Stimulated activated naive CD4-positive, alpha-beta T cell (primary cell): ENCODE data around the gene TFAP2E.

Experiments
- DNase-seq, 6 experiments: peaks; one replicate each; lab custom pipeline; 2025; lab: John Stamatoyannopoulos, UW

TFAP2E gene

DNA sequence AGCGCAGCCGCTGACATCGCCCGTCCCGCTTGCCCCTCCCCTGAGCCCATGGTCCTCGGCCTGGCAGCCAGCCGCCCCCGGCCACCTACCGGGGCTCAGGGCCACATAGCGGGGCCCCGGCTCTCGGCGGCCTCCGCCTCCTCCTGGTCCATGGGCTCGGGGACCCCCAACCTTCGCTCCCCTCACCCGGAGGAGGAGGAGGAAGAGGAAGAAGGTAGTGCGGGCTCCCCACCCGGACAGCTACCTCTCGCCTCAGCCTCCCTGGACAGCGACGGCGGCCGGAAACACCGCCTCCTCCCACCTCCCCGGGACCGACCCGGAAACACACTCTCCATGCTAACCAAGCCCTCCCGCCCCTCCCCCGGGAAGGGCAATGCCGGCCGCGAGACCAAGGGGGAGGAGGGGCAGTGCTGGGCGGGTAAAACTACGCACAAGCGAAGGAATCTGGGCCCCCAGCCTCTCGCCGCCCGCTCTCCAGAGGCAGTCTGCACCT, 15.9 kb upstream of the TFAP2E start, which contains the start of gene KIAA0319L:
KIAA0319L (minus strand) TSS at position 286 of the 493 bp plus-strand sequence. CDS start 2,912 bp downstream, outside the sequence.
- peak in 1 of 6 experiments; percentile 68 for DNase-seq

DNA sequence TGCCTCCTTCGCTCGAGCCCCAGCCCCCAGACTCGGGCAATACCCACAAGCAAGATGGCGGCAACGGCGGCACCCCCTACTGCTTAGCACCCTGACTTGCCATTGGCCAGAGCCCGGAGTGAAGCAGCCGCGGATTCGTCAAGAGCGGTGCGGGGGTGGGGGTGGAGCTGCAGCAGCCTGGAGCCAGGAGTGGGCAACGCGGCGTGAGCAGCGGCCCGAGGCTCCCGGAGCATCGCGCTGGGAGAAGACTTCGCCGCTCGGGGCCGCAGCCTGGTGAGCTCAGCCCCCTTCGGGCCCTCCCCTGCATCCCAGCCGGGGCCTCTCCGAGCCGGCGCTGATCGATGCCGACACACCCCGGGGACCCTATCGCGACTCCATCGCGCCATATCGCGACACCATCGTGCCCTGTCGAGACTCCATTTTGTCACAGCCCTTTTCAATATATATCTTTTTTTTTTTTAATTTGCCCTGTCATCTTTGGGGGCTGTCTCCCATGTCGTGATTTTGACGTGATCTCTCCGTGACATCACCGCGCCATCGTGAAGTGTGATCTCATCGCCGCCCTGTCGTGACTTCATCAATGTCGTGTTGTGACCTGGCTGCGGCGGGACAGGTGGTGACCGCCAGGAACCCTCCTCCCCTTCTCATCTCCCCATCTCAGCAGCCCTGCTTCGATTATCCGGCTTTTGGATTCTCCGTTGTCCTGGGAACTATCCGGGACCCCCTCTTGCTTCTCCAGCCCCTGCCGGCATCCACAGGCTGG, 15.3 kb upstream of the TFAP2E start, which contains the start of gene NCDN:
NCDN (plus strand) TSS at position 189 of the 763 bp plus-strand sequence; CDS start at position 581, 392 bp downstream.
- peak; percentile 87 to 94 (median 93) for DNase-seq

DNA sequence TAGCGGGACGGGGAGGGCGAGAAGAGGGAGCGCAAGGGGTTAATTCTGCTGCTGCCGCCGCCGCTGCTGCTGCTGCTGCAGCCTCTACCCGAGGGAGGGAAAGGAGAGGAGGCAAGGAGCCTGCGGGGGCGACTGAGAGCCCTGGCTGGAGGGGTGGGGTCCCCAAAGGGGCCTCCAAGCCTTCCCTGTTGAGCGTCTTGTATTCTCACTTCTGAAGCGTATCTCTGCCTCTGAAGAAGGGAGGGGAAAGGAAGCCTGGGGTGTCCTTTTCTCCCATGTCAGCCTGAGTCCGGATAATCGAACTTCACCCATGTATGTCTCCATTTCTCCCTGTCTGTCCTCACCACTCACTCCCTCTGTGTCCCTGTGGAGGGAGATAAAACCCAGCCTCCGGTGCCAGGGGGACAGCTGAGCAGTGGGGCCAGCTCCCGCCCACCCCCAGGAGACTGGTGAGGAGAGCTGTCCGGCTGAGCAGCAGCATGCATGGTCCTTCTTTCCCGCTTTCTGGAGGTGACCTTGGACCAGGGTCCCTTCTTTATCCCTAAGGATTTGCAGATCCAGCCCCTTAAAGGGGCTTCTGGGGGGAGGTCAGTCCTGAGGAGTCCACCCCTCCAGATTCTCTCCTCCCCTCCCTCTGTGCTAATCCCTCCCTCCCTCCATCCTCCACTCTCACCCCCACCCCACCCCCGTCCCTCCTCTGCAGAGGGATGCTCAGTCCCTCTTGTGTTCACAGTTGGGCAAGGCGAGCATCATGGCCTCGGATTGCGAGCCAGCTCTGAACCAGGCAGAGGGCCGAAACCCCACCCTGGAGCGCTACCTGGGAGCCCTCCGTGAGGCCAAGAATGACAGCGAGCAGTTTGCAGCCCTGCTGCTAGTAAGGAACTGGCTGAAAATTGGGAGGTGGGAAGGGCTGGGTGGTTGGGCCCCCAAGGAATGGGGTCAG, 14.5 kb upstream of the TFAP2E start:
- DNase-seq, result peak in 5 of 6 experiments; percentile 16 to 38 (median 31)

DNA sequence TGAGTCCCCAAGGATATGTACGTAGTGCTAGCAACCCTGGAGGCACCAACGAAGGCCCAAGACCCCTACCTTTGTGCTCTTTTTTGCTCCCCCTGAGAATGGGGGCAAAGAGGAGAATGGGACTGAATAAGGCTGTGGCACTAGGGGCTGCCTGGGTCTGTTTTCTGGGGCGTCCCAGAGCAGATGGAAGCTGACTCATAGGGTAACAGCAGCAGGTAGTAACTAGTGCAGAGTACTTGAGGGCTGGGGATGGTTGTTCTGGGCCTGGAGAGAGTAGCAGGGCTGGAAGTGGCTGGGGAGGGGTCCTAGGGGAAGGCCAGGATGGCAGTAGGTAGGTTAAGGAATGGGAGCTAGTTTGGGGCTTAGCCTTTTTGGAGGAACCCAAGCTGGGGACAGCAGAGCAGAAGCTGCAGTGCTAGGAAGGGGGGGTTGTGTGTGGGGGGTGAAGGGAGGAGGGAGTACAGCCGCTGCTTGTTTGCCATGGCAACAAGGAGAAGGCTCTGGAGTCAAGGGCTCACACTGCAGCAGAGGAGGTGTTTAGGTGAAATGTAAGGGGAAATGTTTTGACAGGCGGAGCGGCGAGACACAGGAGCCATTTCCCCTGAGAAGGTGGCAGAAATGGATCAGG, 13.7 kb upstream of the TFAP2E start:
- peak; percentile 15 to 41 (median 29) for DNase-seq

DNA sequence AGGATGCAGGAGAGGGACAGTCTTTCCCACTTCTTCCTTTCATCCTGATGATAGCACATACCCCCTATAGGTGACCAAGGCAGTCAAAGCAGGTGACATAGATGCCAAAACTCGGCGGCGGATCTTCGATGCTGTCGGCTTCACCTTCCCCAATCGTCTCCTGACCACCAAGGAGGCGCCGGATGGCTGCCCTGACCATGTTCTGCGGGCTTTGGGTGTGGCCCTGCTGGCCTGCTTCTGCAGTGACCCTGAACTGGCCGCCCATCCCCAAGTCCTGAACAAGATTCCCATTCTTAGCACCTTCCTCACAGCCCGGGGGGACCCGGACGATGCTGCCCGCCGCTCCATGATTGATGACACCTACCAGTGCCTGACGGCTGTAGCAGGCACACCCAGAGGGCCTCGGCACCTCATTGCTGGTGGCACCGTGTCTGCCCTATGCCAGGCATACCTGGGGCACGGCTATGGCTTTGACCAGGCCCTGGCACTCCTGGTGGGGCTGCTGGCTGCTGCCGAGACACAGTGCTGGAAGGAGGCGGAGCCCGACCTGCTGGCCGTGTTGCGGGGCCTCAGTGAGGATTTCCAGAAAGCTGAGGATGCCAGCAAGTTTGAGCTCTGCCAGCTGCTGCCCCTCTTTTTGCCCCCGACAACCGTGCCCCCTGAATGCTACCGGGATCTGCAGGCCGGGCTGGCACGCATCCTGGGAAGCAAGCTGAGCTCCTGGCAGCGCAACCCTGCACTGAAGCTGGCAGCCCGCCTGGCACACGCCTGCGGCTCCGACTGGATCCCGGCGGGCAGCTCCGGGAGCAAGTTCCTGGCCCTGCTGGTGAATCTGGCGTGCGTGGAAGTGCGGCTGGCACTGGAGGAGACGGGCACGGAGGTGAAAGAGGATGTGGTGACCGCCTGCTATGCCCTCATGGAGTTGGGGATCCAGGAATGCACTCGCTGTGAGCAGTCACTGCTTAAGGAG, 12.6 kb upstream of the TFAP2E start:
- no peak for DNase-seq

DNA sequence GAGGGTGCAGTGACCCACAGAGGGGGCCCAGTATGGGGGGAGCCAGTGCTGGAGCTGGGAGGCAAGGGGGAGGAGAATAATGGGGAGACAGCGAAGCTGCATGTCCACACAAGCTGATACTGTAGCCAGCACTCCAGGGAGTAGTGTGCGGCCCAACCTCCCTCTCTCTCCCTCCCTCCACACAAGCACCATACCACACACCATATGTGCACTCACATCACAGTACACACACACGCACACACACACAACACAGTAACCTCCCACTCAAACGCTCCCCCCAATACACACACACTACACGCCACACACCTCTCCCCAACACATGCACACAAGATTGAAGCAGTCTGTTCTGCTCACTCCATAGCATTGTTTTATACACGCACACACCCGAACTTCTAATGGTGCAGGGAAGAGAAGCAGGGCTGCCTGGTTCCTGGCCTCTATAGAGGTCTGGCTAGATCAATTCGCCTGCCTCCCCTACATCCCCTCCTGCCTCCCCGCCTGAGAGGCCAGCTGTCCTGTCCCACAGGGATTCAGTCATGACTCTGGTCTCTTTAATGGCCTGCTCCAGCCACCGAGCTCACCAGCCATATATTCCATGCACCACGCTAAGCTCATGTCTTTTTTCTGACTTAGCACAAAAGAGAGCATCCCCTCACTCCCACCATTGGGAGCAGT, 11.7 kb upstream of the TFAP2E start:
- no peak for DNase-seq

DNA sequence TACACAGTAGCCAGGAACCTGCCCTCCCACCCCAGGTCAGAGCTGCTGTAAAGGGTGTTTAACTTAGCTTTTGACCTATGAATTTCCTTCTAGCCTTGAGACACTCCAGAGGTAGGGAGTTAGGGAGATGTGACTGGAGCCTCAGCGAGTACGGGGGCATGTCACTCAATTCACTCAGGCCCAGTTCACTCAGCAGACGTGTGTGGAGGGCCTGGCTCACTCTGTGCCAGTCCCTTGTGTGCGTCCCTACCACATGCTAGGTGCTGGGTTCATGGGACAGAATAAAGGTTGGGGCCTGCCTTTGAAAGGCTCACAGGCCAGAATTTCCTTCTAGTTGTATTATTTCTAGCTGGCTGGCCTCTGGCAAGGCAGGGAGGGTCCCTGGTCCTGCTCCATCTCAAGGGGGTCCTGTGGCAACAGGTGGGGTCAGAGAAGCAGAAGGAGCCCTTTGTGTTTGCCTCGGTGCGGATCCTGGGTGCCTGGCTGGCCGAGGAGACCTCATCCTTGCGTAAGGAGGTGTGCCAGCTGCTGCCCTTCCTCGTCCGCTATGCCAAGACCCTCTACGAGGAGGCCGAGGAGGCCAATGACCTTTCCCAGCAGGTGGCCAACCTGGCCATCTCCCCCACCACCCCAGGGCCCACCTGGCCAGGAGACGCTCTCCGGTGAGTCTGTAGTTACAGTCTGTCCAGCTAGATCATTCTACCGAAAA, 11.0 kb upstream of the TFAP2E start:
- no peak for DNase-seq

DNA sequence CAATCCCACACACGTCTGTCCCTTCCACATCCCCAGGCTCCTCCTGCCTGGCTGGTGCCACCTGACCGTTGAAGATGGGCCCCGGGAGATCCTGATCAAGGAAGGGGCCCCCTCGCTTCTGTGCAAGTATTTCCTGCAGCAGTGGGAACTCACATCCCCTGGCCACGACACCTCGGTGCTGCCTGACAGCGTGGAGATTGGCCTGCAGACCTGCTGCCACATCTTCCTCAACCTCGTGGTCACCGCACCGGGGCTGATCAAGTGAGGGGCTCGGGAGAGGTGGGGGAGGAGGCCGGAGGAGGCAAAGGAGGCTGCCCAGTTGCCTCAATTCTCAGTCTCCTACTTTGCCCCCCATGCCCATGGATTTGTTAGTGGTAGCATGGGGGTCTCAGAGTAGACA, 9.9 kb upstream of the TFAP2E start:
- DNase-seq, result no peak

DNA sequence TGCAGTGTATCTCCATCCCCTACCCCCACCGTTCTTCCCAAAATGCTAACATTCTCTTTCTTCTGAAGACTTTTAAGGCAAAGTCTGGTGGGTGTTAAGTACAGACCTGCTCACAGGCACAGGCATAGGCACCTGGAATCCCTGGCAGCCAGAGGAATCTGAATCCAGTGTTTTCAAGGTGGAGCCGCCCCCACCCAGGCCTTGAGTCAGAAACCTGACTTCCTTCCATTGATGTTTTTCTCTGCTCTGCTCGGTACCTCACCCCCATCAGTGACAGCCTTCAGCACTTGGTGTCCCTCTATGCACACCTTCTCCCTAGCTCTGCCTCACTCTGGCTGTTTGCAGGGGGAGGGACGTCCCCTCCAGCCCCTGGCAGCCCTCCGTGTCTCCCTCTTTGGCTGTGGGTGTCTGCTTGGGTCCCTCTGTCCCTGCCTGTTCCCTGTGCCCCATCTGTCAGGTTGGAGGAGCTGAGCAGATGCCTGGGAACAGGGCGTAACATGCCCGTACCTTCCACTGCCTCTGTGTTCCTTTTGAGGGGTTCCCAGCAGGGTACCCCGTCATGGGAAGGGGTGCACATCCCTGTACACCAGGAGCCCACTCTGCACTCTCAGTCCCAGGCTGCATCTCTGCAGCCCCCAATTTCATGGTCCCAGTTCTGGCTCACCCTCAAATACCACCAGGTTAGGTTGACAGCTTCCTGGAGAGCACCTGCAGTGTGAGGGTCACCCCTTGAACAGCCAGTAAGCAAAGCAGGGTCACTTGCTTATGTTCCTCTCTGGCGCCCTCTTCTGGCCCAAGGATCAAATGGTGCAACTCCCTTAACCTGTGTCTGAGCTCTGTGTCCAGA, 8.9 kb upstream of the TFAP2E start:
- DNase-seq, result peak; percentile 51 to 83 (median 69)

DNA sequence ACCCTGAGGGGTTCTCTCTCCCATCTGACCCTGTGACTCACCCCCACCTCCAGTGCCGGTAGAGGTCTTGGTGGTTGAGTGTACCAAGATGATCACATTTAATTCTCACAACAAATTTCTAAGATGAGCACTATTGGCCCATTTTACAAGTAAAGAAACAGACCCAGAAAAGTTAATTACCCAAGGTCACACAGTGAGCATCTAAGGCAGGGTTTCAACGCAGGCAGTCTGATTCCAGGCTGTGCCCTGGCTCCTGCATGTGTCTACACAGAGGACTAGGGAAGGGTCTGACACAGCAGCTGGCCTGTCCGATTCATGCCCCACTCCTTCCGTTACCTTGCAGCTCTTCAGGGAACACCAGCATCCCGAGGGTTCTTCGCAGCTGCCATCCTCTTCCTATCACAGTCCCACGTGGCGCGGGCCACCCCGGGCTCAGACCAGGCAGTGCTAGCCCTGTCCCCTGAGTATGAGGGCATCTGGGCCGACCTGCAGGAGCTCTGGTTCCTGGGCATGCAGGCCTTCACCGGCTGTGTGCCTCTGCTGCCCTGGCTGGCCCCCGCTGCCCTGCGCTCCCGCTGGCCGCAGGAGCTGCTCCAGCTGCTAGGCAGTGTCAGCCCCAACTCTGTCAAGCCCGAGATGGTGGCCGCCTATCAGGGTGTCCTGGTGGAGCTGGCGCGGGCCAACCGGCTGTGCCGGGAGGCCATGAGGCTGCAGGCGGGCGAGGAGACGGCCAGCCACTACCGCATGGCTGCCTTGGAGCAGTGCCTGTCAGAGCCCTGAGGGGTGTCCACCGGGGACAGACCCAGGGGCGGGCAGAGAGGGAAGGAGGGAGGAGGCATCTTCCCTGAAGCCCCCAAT, 8.0 kb upstream of the TFAP2E start:
- no peak for DNase-seq

DNA sequence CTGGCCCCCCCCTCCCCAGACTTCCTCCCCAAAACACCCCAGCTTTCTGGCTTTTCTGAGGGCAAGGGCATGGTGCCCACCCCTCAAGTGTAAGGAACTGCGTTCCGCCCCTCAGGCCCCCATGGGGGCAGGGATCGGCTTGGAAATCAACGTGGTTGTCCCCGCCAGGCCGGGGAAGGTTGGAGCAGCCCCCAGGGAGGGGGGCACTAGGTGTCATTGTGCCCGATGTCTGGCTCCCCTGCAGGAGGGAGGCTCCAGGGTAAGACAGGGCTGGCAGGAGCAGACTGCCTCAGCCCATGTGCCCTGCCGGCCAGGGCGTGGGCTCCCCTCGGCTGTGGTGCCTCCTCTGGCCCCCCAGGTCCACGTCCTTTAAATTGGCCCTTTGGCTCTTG, 7.4 kb upstream of the TFAP2E start:
- DNase-seq, result no peak

DNA sequence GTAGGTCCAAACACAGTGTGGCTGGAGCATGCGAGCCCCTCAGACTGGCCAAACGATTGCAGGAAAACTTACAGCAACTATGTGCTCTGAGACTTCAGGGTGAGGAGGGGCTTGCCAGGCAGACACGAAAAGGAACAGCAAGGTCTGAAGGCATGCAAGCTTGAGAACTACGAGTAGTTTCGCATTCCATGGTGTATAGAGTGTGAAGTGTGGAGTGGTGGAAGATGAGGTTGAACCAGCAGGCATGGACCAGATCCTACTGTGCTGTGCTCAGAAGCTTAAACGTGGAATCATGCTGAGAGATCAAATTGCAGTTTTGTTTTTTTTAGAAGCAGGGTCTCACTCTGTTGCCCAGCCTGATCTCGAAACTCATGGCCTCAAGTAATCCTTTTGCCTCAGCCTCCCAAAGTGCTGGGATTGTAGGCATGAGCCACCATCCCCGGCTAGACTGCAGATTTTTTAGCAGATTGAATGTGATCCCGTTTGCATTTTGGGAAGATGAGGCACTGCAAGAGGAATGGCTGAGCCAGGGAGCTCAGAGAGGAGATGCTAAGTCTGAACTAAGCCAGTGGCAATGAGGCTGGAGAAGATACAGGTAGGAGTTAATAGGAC, 5.1 kb upstream of the TFAP2E start:
- DNase-seq, result no peak

DNA sequence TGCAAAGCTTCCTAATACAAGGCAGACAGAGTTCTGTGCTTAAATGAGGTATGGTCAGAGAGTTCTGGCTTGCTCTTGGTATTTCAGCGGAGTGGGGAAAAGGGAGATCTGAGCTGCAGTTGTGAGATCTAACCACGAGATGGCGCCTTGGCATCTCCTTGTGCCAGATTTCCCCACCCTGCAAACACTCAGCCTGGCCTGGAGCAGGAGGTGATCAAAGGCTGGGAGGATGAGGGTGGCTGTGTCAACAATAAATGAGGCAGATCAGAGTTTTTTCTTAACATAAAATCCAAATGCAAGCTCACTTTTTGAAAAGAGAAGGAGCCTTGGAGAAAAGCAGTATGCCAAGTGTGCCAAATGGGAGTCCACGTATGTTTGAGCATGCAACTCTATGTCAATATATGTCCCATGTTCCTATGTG, 4.1 kb upstream of the TFAP2E start:
- DNase-seq, result peak; percentile 21 to 74 (median 44)

DNA sequence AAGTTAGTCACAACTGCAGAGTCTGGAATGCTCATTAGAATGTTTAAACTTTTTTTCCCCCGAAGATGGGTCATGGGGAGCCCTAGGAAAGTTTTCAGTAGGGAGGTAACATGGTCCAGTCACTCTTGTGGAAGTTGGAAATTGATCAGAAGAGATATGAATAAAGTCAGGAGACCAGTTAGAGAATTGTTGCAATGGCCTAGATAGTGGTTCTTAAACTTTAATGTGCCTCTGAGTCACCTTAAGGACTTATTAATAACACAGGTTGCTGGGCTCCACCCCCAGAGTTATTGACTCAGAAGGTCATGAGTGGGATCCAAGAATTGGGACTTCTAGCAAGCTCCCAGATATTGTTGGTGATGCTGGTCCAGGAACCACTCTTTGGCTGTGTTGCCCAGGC, 3.2 kb upstream of the TFAP2E start:
- DNase-seq, result no peak

DNA sequence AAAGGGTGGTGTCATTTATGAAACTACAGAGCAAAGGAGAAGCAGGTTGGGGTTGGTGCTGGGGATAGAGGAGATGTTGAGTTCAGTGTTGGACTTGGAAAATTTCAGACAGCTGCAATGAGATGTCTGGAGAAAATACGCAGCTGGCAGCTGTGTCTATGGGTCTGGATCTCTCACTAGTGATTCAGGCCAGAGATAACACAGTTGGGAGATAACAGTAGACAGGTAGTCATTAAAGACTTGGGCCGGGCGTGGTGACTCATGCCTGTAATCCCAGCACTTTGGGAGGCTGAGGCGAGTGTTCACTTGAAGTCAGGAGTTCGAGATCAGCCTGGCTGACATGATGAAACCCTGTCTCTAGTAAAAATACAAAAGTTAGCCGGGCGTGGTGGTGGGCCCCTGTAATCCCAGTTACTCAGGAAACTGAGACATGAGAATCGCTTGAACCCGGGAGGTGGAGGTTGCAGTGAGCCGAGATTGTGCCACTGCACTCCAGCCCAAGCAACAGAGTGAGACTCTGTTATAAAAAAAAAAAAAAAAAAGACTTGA, 2.5 kb upstream of the TFAP2E start:
- no peak for DNase-seq

DNA sequence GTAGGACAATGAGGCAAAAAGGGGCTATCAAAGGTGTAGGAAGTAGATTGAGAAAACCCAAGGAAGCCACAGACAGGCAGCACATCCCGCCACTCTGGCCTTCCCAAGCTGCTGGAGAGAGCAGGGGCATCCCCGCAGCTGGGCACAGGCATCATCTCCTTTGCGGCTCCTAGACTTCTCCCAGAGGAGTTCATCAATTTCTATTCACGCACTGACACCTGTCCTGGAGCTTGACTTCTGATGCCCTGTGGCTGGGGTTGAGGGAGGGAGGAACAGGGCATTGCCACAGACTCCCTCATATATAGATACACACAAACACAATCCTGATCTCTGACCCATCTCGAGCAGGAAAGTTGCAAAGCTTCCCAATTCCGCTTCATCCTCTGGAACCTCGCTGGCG, 1.9 kb upstream of the TFAP2E start:
- no peak for DNase-seq

DNA sequence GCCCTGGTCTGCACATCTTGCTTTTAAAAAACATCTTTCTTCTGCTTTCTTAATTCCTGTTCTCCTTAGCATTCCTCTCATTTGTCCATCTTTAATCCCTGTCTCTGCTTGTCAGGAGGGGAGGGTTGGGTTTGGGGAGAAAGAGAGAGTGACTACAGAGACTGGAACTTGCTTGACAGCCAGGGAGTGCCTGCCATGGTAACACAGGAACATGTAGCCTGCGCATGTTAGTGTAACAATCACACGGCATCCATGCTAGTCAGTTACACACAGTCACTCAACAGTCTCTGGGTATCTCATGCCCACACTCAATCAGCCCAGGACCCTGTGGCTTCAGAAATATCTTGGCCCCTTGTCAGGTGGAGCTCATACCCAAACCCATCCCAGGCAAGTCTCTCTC, 818 bp upstream of the TFAP2E start:
- DNase-seq, result no peak
